Mesenchymal stem cell (in vitro differentiated cells and primary cell): ENCODE results near the gene TMEM147.

Experiments
- DNase-seq: peaks from one replicate; pipeline ENCODE4 v3.0.0-alpha.2; 2013
- H2AFZ ChIP-seq: one replicate; pipeline ENCODE4 v1.6.1; 2013; ENCODE audit warnings: low read depth, mild to moderate bottlenecking, control low read depth, inconsistent platforms, low read length, moderate library complexity
- H2AK5ac ChIP-seq: 2 replicates; pipeline ENCODE4 v1.6.1; 2013; ENCODE audit warnings: low read length, moderate library complexity, mild to moderate bottlenecking, inconsistent platforms; ENCODE audit not compliant: severe bottlenecking
- H2BK120ac ChIP-seq: one replicate; pipeline ENCODE4 v1.6.1; 2013; ENCODE audit warnings: low read depth, mild to moderate bottlenecking, inconsistent platforms, low read length, moderate library complexity
- H2BK12ac ChIP-seq, 2 experiments: one replicate each; pipeline ENCODE4 v1.6.1; 2013; ENCODE audit warnings: inconsistent platforms in 2 of 2, low read length in 2 of 2, mild to moderate bottlenecking in 2 of 2, moderate library complexity in 2 of 2, control low read depth in 1 of 2
- H2BK15ac ChIP-seq: one replicate; pipeline ENCODE4 v1.6.1; 2013; ENCODE audit warnings: mild to moderate bottlenecking, low read depth, inconsistent platforms; ENCODE audit not compliant: poor library complexity, severe bottlenecking
- H2BK5ac ChIP-seq: 2 replicates; pipeline ENCODE4 v1.6.1; 2013; ENCODE audit warnings: low read depth, mild to moderate bottlenecking, low read length, control low read depth, inconsistent platforms; ENCODE audit not compliant: poor library complexity, severe bottlenecking
- H3K14ac ChIP-seq, 2 experiments: one replicate each; pipeline ENCODE4 v1.6.1; 2013; ENCODE audit warnings: inconsistent platforms in 2 of 2, low read length in 2 of 2, control low read depth in 1 of 2, mild to moderate bottlenecking in 1 of 2, moderate library complexity in 1 of 2
- H3K18ac ChIP-seq, 2 experiments: one replicate each; pipeline ENCODE4 v1.6.1; 2013; ENCODE audit warnings: inconsistent platforms in 2 of 2, low read length in 2 of 2, control low read depth in 1 of 2, low read depth in 1 of 2, mild to moderate bottlenecking in 1 of 2
- H3K23ac ChIP-seq, 2 experiments: one replicate each; pipeline ENCODE4 v1.6.1; 2013; ENCODE audit warnings: inconsistent platforms in 2 of 2, low read length in 2 of 2, mild to moderate bottlenecking in 2 of 2, moderate library complexity in 2 of 2, control low read depth in 1 of 2
- H3K27ac ChIP-seq: 2 replicates; pipeline ENCODE4 v1.5.1; 2013; ENCODE audit warnings: mild to moderate bottlenecking, moderate library complexity, low read length, control low read depth, inconsistent platforms; ENCODE audit not compliant: poor library complexity, severe bottlenecking
- H3K27me3 ChIP-seq, 2 experiments: 2 replicates each; pipeline versions ENCODE4 v1.6.1 to v1.7.0; 2013; ENCODE audit warnings: low read length in 2 of 2, mild to moderate bottlenecking in 2 of 2, moderate library complexity in 2 of 2, control low read depth in 1 of 2, inconsistent platforms in 1 of 2; ENCODE audit not compliant: control insufficient read depth in 1 of 2, insufficient read depth in 1 of 2
- H3K36me3 ChIP-seq, 2 experiments: 2 replicates each; pipeline versions ENCODE4 v1.6.1 to v1.7.0; 2013; ENCODE audit warnings: low read length in 2 of 2, control low read depth in 1 of 2, inconsistent platforms in 1 of 2, low read depth in 1 of 2, mild to moderate bottlenecking in 1 of 2; ENCODE audit not compliant: insufficient read depth in 2 of 2, control insufficient read depth in 1 of 2
- H3K4ac ChIP-seq, 2 experiments: one replicate each; pipeline ENCODE4 v1.6.1; 2013; ENCODE audit warnings: inconsistent platforms in 2 of 2, low read length in 2 of 2, mild to moderate bottlenecking in 2 of 2, moderate library complexity in 2 of 2, control low read depth in 1 of 2, low read depth in 1 of 2
- H3K4me1 ChIP-seq: 2 replicates; pipeline ENCODE4 v1.6.1; 2013; ENCODE audit warnings: low read depth, low read length, control low read depth; ENCODE audit not compliant: control insufficient read depth, insufficient read depth
- H3K4me2 ChIP-seq: 2 replicates; pipeline ENCODE4 v1.6.1; 2013; ENCODE audit warnings: low read length, mild to moderate bottlenecking, inconsistent platforms; ENCODE audit not compliant: poor library complexity, severe bottlenecking
- H3K4me3 ChIP-seq, 2 experiments: 2 replicates each; pipeline versions ENCODE4 v1.5.1 to v1.7.0; 2013; ENCODE audit warnings: low read length in 2 of 2, mild to moderate bottlenecking in 2 of 2, control low read depth in 1 of 2, low read depth in 1 of 2; ENCODE audit not compliant: insufficient read depth in 1 of 2
- H3K79me1 ChIP-seq: replicated peaks from 2 replicates; pipeline ENCODE4 v1.6.1; 2013; ENCODE audit warnings: mild to moderate bottlenecking, control low read depth, low read length, inconsistent platforms; ENCODE audit not compliant: poor library complexity, severe bottlenecking
- H3K9ac ChIP-seq: 2 replicates; pipeline ENCODE4 v1.7.0; 2013; ENCODE audit warnings: mild to moderate bottlenecking, low read length, moderate library complexity
- H3K9me3 ChIP-seq: 2 replicates; pipeline ENCODE4 v1.7.0; 2013; ENCODE audit warnings: mild to moderate bottlenecking, low read length; ENCODE audit not compliant: control insufficient read depth
- H4K8ac ChIP-seq: one replicate; pipeline ENCODE4 v1.6.1; 2013; ENCODE audit warnings: inconsistent platforms, mild to moderate bottlenecking, low read length, moderate library complexity
- H4K91ac ChIP-seq: one replicate; pipeline ENCODE4 v1.6.1; 2013; ENCODE audit warnings: mild to moderate bottlenecking, low read length, inconsistent platforms
- WGBS: methylation state at CpG from one replicate; pipeline ENCODE4 v1.1.7; 2013; ENCODE audit warnings: mixed read lengths; 5-methylcytosine and 5-hydroxymethylcytosine counted together

TMEM147 gene

GRCh38 chr19:35533201-35533821 is 12.1 kb upstream of the TMEM147 start, which contains the start of gene GAPDHS:
TSS of gene GAPDHS (plus strand) at chr19:35533456. CDS start at chr19:35533528, 72 bp downstream.
- no peak for DNase-seq
- H3K27me3 ChIP-seq: peaks cover 22 to 29% of the 10 kb centered on the region in 2 experiments

GRCh38 chr19:35533822-35534392 is 11.5 kb upstream of the TMEM147 start:
- Histone ChIP-seq H3K4me1 (peaks cover 3% of the 10 kb centered on the region), H3K23ac (no peak overlapping the region), H4K91ac (no peak overlapping the region), H2AFZ (no peak overlapping the region), H2AK5ac (no peak overlapping the region), H3K36me3 (no peaks in the 10 kb centered on the region), H4K8ac (no peak overlapping the region), H3K14ac (no peak overlapping the region), H3K4me2 (no peak overlapping the region), H3K79me1 (no peaks in the 10 kb centered on the region), H3K4ac (no peak overlapping the region), H3K27ac (no peak overlapping the region), H2BK12ac (no peak overlapping the region), H3K4me3 (peak overlapping the region in 1 of 2 experiments; percentile 66), H2BK120ac (no peak overlapping the region), H3K9ac (peak overlapping the region; percentile 53), H3K27me3 (peaks cover 22 to 29% of the 10 kb centered on the region in 2 experiments), H3K18ac (no peak overlapping the region), H2BK15ac (no peak overlapping the region), H2BK5ac (no peak overlapping the region), H3K9me3 (no peaks in the 10 kb centered on the region)
- WGBS: 41% methylated on average over 20 of the region's 30 CpGs
- peak; percentile 40 for DNase-seq

More at GRCh38 chr19:35533201-35533821, 12.1 kb upstream of the TMEM147 start, which contains the start of gene GAPDHS:
- Histone ChIP-seq H2BK5ac (no peak within 1 kb of the TSS), H2AK5ac (no peak within 1 kb of the TSS), H3K9ac (peak within 1 kb of the TSS; percentile 53), H2BK12ac (no peak within 1 kb of the TSS), H3K27ac (no peak within 1 kb of the TSS), H2BK120ac (no peak within 1 kb of the TSS), H3K23ac (peak within 1 kb of the TSS in 1 of 2 experiments; percentile 34), H2AFZ (no peak within 1 kb of the TSS), H3K4me3 (peak within 1 kb of the TSS in 1 of 2 experiments; percentile 66), H3K14ac (peak within 1 kb of the TSS in 1 of 2 experiments; percentile 53), H3K36me3 (no peaks in the 10 kb centered on the region), H2BK15ac (no peak within 1 kb of the TSS), H3K79me1 (no peaks in the 10 kb centered on the region), H3K4me2 (no peak within 1 kb of the TSS), H4K91ac (no peak within 1 kb of the TSS), H4K8ac (no peak within 1 kb of the TSS), H3K4me1 (peaks cover 3% of the 10 kb centered on the region), H3K9me3 (no peaks in the 10 kb centered on the region), H3K18ac (no peak within 1 kb of the TSS), H3K4ac (no peak within 1 kb of the TSS)
- 76% methylated on average over 37 of the region's 39 CpGs for WGBS

GRCh38 chr19:35534803-35535480 is 10.5 kb upstream of the TMEM147 start:
- H3K4me1 ChIP-seq: peaks cover 3% of the 10 kb centered on the region
- H2BK5ac ChIP-seq: no peak overlapping the region
- no peak overlapping the region for H3K27ac ChIP-seq
- no peak overlapping the region for H2AFZ ChIP-seq
- H3K23ac ChIP-seq: no peak overlapping the region
- no peak overlapping the region for H2BK120ac ChIP-seq
- no peak overlapping the region for H3K14ac ChIP-seq
- no peak overlapping the region for H4K8ac ChIP-seq
- no peak overlapping the region for H3K9ac ChIP-seq
- no peaks in the 10 kb centered on the region for H3K9me3 ChIP-seq
- DNase-seq: no peak
- no peak overlapping the region for H3K18ac ChIP-seq
- H3K4ac ChIP-seq: no peak overlapping the region
- no peak overlapping the region for H2BK12ac ChIP-seq
- no peaks in the 10 kb centered on the region for H3K79me1 ChIP-seq
- no peak overlapping the region for H3K4me3 ChIP-seq
- H4K91ac ChIP-seq: no peak overlapping the region
- 81% methylated on average over 10 of the region's 10 CpGs for WGBS
- H3K4me2 ChIP-seq: no peak overlapping the region
- peaks cover 22 to 29% of the 10 kb centered on the region in 2 experiments for H3K27me3 ChIP-seq
- peaks cover 2% of the 10 kb centered on the region in 2 experiments for H3K36me3 ChIP-seq
- H2AK5ac ChIP-seq: no peak overlapping the region
- no peak overlapping the region for H2BK15ac ChIP-seq

- no peak overlapping the region for H3K27ac ChIP-seq
- no peak overlapping the region for H3K14ac ChIP-seq
- no peaks in the 10 kb centered on the region for H3K9me3 ChIP-seq
- peaks cover 20 to 28% of the 10 kb centered on the region in 2 experiments for H3K36me3 ChIP-seq
- peaks cover 5% of the 10 kb centered on the region for H3K4me1 ChIP-seq
- H2BK120ac ChIP-seq: no peak overlapping the region
- H3K18ac ChIP-seq: no peak overlapping the region
- no peak overlapping the region for H3K23ac ChIP-seq
- H3K79me1 ChIP-seq: peaks cover 10% of the 10 kb centered on the region
- no peak overlapping the region for H2AK5ac ChIP-seq
- H3K4me2 ChIP-seq: no peak overlapping the region
- no peak overlapping the region for H2AFZ ChIP-seq
- peaks cover under 1 to 8% of the 10 kb centered on the region in 2 experiments for H3K27me3 ChIP-seq
- no peak for DNase-seq
- H2BK12ac ChIP-seq: no peak overlapping the region
- no peak overlapping the region for H4K8ac ChIP-seq
- H3K4me3 ChIP-seq: no peak overlapping the region
- no peak overlapping the region for H3K9ac ChIP-seq
- H2BK15ac ChIP-seq: no peak overlapping the region
- H3K4ac ChIP-seq: no peak overlapping the region
- H2BK5ac ChIP-seq: no peak overlapping the region
- WGBS: 84% methylated on average over 4 of the region's 6 CpGs
- H4K91ac ChIP-seq: no peak overlapping the region
These were observed 6.1 kb upstream of the TMEM147 start for GRCh38 chr19:35539314-35539713.
